HUES6 (cell line): ENCODE measurements around the gene PATJ.
"Not testable (repeated sequence)": the region's sequence is repeated elsewhere in the genome, so short reads cannot be mapped to it uniquely, and the experiment has no call there.

Experiments
- H3K27ac ChIP-seq: 2 replicates; pipeline ENCODE4 v1.7.0; 2013; ENCODE audit warnings: low read depth, mild to moderate bottlenecking, low read length, inconsistent platforms
- H3K27me3 ChIP-seq: 2 replicates; pipeline ENCODE4 v1.6.1; 2013; ENCODE audit warnings: low read length; ENCODE audit not compliant: control insufficient read depth, insufficient read depth
- H3K36me3 ChIP-seq: 2 replicates; pipeline ENCODE4 v1.6.1; 2013; ENCODE audit warnings: low read length; ENCODE audit not compliant: control insufficient read depth, insufficient read depth
- H3K4me1 ChIP-seq: 2 replicates; pipeline ENCODE4 v1.6.1; 2013; ENCODE audit warnings: low read length; ENCODE audit not compliant: control insufficient read depth, insufficient read depth
- H3K4me3 ChIP-seq: 2 replicates; pipeline ENCODE4 v1.5.1; 2013; ENCODE audit warnings: low read depth, low read length
- H3K9ac ChIP-seq: one replicate; pipeline ENCODE4 v1.6.1; 2013; ENCODE audit warnings: mild to moderate bottlenecking, low read length
- H3K9me3 ChIP-seq: 2 replicates; pipeline ENCODE4 v1.6.1; 2013; ENCODE audit warnings: low read depth, low read length; ENCODE audit not compliant: control insufficient read depth, insufficient read depth

PATJ gene

GRCh38 chr1:61828805-61829204, 86.5 kb downstream of the PATJ start:
- Histone ChIP-seq H3K27ac (no peak overlapping the region), H3K9ac (no peak overlapping the region), H3K4me1 (no peaks in the 10 kb centered on the region), H3K36me3 (peaks cover 61% of the 10 kb centered on the region), H3K27me3 (no peaks in the 10 kb centered on the region), H3K4me3 (no peak overlapping the region), H3K9me3 (no peaks in the 10 kb centered on the region)

DNA sequence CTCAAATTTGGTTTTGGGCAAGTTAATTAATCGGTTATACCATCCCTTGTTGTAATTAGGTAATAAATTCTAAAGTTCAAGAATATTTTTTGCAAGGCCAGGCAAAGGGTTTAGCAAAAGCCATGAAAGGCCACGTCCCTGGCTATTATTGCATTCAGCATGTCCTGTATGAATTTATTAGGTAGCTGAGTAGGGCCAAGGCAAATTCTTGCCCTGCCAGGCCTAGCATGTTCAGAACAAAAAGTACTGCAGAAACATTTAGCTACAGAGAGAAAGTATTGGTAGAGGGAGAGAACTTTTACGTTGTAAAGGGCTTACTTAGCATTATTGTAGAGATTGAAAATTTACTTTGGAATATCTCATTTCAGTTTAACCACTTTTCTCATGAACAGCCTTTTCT, 94.4 kb downstream of the PATJ start:
- Histone ChIP-seq H3K9ac (no peak overlapping the region), H3K27ac (no peak overlapping the region), H3K36me3 (peaks cover 14% of the 10 kb centered on the region; the same call in 1 of the 2 replicates), H3K4me1 (0 out of 2 replicates have a peak, but pooled peaks cover 3% of the 10 kb centered on the region), H3K9me3 (no peaks in the 10 kb centered on the region), H3K27me3 (no peaks in the 10 kb centered on the region), H3K4me3 (no peak overlapping the region)

DNA sequence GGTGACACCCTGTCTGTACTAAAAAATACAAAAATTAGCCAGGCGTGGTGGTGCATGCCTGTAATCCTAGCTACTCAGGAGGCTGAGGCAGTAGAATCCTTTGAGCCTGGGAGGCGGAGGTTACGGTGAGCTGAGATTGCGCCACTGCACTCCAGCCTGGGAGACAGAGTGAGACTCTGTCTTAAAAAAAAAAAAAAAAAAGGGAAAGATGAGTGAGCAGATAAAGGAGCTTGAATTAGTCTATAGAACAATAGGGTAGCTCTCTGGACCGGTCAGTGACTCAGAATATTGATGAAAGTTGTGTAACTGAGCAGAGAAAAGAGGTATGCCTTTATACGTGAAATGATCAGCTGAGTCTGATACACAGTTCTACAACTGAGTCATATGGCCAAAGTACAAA, 95.3 kb downstream of the PATJ start:
- H3K9ac ChIP-seq, H3K27me3 ChIP-seq, H3K36me3 ChIP-seq, H3K4me1 ChIP-seq, H3K27ac ChIP-seq, H3K9me3 ChIP-seq, H3K4me3 ChIP-seq: not testable (repeated sequence)

DNA sequence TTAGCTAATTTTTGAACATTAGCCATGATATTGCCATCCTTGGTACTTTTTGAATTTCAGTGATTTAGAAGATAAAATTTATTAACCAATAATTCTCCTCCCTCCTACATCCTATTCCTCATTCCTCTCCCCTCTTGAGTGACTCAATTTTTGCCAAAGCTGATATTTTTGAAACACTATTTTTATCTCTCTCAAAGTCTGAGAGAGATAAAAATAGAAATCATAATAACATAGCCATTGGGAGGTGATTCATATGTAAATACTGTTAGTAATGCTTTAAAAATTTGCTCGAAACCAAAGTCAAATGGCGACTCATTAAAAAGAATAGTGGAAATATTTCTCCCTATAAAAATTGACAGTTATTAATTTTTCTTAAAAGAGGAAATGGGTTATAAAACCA, 97.4 kb downstream of the PATJ start:
- Histone ChIP-seq H3K4me1 (peaks cover 8% of the 10 kb centered on the region), H3K27me3 (no peaks in the 10 kb centered on the region), H3K9ac (no peak overlapping the region), H3K9me3 (no peaks in the 10 kb centered on the region; the same call in 1 of the 2 replicates), H3K36me3 (no peaks in the 10 kb centered on the region; the same call in 1 of the 2 replicates), H3K27ac (peak overlapping the region; percentile 32; the same call in 1 of the 2 replicates), H3K4me3 (no peak overlapping the region)

DNA sequence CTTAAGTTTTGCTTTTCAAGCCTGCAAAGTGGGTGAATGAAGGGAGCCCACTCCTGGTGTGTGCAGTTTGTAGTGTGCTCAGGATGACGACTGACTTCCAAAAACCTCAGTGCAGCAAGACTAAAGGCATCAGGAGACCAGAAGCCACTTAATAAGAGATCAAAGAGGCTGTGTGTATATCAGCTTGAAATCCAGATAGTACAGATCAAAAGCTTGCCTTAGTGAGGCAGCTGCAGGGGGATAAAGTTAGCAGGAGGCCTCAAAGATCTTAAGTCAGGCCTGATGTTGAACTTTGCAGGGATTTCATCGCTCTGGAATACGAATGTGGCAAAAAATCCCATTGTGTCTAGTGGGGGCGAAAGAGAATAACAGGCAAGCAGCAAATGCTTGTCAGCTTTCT, 99.8 kb downstream of the PATJ start:
- H3K4me1 ChIP-seq = peaks cover 14% of the 10 kb centered on the region
- H3K9me3 ChIP-seq = no peaks in the 10 kb centered on the region; the same call in 1 of the 2 replicates
- no peaks in the 10 kb centered on the region for H3K27me3 ChIP-seq
- H3K9ac ChIP-seq = no peak overlapping the region
- no peak overlapping the region for H3K4me3 ChIP-seq
- no peaks in the 10 kb centered on the region; the same call in 1 of the 2 replicates for H3K36me3 ChIP-seq
- H3K27ac ChIP-seq = no peak overlapping the region

DNA sequence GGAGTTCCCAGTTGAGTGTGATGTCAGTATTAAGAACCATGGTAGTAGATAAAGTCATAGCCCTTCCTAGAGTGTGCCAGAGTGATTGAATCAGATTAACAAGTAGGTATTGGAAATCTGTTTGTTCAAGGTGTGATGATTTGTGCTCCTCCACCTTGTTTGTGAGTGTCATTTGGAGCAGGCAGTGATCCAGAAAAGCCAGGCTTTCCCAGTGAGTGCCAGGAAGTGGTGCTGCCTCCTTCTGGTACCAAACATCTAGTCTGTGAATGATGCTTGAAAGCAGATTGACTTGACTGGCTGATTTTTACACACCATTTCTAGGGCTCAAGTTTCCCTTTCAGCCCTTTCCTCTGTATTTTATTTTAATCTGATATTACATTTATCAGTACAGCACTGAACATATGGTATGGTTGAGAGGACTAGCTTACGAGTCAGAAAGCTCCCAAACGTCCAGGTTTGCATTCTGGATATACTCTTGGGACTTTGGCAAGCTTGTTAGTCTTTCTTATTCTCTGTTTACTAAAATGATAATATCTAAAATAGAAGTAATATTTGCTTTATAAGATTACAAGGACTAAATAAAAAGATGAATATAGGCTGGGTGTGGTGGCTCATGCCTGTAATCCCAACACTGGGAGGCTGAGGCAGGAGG, 100.7 kb downstream of the PATJ start:
- H3K4me3 ChIP-seq = no peak overlapping the region

GRCh38 chr1:61844006-61844405, 101.7 kb downstream of the PATJ start:
- Histone ChIP-seq H3K27ac (no peak overlapping the region), H3K9ac (no peak overlapping the region), H3K36me3 (no peaks in the 10 kb centered on the region), H3K4me3 (no peak overlapping the region), H3K27me3 (no peaks in the 10 kb centered on the region), H3K9me3 (no peaks in the 10 kb centered on the region; the same call in 1 of the 2 replicates), H3K4me1 (peaks cover 14% of the 10 kb centered on the region)

More for the DNA sequence above, 100.7 kb downstream of the PATJ start:
- Histone ChIP-seq H3K9me3 (no peaks in the 10 kb centered on the region; the same call in 1 of the 2 replicates), H3K4me1 (peaks cover 14% of the 10 kb centered on the region), H3K27ac (no peak overlapping the region), H3K27me3 (no peaks in the 10 kb centered on the region), H3K9ac (no peak overlapping the region), H3K36me3 (no peaks in the 10 kb centered on the region)

GRCh38 chr1:61844664-61845063, 102.4 kb downstream of the PATJ start:
- not testable (repeated sequence) for H3K9me3 ChIP-seq, H3K4me3 ChIP-seq, H3K27me3 ChIP-seq, H3K36me3 ChIP-seq, H3K27ac ChIP-seq, H3K9ac ChIP-seq
- peaks cover 11% of the 10 kb centered on the region for H3K4me1 ChIP-seq

DNA sequence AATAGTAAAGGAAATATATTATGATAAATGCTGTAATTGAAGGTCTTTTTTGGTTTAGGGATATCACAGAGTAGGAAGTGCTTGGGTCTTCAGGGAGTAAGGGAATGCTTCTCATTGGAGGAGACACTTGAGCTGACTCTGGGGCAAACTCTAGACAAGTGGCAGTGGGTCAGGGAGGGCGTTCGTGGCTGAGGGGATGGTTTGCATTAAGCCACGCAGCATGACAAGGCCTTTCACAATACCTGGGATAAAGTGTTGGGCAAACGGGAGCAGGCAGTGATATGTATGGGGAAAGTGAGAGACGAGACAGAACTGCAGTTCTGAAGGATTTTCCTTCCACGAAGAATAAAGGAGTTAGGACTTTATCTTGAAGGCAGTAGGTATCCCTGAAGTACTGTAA, 109.0 kb downstream of the PATJ start:
- Histone ChIP-seq H3K4me3 (no peak overlapping the region), H3K4me1 (peaks cover 7% of the 10 kb centered on the region; the same call in 1 of the 2 replicates), H3K36me3 (peaks cover 8% of the 10 kb centered on the region), H3K27me3 (no peaks in the 10 kb centered on the region), H3K9ac (no peak overlapping the region), H3K27ac (no peak overlapping the region), H3K9me3 (no peaks in the 10 kb centered on the region)

DNA sequence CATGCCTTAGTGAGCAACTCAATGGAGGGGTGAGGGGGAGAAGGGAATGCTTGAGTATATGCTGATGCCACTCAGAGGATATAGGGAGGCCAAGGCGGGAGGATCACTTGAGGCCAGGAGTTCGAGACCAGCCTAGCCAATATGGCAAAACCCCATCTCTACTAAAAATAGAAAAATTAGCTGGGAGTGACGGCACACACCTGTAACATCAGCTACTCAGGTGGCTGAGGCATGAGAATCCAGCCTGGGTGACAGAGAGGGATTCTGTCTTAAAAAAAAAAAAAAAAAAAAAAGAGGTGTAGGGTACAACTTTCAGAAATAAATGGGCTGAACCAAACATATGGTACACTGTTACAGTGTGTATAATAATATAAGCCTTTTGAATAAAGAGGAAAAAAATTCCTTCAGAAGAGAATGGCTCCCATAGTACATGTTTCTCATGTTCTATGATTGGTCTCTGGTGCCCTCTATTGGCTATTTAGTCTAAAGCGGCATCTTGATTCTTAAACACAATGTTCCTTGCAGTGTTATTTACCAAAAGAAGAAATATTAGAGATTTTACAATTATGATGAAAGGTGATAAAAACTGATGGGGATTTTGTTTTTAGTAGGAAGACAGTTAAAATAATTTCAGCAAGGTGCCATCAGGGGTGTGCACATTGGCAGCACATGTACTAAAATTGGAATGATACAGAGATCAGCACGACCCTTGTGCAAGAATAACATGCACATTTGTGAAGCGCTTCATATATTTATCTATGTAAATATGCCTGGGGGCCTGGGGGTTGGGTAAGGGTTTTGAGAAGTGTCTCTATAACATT, 109.8 kb downstream of the PATJ start:
- peaks cover 7% of the 10 kb centered on the region; the same call in 1 of the 2 replicates for H3K4me1 ChIP-seq
- H3K4me3 ChIP-seq = no peak overlapping the region
- H3K27ac ChIP-seq = no peak overlapping the region
- H3K9ac ChIP-seq = no peak overlapping the region
- peaks cover 14% of the 10 kb centered on the region for H3K36me3 ChIP-seq
- no peaks in the 10 kb centered on the region for H3K9me3 ChIP-seq
- H3K27me3 ChIP-seq = no peaks in the 10 kb centered on the region

GRCh38 chr1:61852670-61853015, 110.4 kb downstream of the PATJ start:
- Histone ChIP-seq H3K36me3 (peaks cover 17% of the 10 kb centered on the region), H3K4me3 (no peak overlapping the region)

More at GRCh38 chr1:61852670-61853015, 110.4 kb downstream of the PATJ start:
- Histone ChIP-seq H3K27ac (no peak overlapping the region), H3K4me1 (peaks cover 7% of the 10 kb centered on the region; the same call in 1 of the 2 replicates), H3K27me3 (no peaks in the 10 kb centered on the region), H3K9me3 (no peaks in the 10 kb centered on the region), H3K9ac (no peak overlapping the region)
